HG02981 (cell line): ENCODE data around the gene CDH13.

Source experiments
- ATAC-seq: cut with Tn5 transposase; IDR thresholded peaks from one replicate; pipeline ENCODE4 v1.9.1; 2021; ENCODE audit warnings: mild to moderate bottlenecking, moderate library complexity; ENCODE audit not compliant: unreplicated experiment

Gene CDH13

DNA sequence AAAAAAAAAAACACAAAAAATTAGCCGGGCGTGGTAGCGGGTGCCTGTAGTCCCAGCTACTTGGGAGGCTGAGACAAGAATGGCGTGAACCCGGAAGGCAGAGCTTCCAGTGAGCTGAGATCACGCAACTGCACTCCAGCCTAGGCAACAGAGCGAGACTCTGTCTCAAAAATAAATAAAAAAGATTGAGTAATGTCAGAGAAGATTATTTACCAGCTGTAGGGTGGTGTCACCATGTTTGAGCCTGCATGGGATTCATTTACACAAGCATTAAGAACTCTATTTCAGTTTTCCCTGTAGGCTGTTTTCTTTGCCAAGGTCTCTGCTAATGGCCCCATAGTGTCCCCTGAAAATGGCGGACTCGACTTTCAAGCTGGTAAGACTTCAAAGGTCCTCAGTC, 575.0 kb downstream of the CDH13 start:
- no peak for ATAC-seq

DNA sequence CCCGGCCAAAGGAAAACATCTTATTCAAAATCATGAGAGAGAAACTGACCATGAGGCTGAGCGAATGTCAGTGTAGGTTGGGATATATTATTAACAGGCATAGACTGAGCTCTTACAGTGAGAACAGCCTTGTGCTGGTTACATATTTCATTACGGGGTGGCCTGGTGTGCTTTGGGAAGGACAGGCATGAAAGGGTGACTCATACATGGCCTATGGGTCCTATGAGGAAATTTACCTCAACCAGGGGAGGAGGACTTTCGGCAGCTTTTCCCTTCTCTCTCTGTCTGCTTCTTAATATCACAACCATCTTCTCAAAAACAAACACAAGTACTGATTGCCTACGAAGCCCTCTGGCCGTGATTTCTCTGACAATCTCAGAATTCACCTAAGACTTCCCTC, 579.1 kb downstream of the CDH13 start:
- no peak for ATAC-seq

DNA sequence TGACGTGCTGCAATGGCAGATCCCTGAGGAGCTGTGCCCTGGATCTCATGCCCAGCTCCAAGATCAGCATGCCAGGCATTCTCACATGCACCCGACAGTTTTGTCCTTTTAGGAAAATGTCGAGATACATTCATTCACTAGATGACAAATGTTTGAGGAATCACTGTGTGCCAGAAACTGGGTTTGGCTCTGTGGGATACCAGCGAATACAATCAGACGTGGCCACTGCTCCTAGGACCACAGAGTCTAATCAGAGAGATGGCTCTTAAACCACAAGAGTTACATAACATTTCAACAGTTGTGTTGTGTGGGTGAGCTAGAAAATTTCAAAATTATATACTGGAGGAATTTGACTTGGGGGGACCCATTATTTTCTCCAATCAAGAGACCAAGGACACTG, 579.7 kb downstream of the CDH13 start:
- ATAC-seq = no peak

DNA sequence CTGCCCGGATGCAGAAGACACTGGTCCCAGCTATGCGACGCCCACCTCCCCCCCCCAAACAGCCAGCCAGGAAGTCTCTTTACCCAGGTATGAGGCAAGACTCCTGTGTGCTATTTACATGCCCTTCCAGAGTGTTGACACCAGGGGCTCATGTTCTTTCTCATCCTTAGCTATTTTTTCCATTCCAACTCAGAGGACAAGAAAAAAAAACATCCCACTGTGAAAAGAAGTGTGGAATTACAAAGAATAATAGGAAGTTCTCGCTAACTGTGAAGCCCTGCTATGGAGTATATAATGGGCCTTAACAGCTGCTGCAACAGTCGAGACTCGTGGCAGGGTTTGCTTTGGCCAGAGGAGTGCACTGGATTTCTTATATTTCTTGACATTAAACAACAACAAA, 584.9 kb downstream of the CDH13 start:
- no peak for ATAC-seq

DNA sequence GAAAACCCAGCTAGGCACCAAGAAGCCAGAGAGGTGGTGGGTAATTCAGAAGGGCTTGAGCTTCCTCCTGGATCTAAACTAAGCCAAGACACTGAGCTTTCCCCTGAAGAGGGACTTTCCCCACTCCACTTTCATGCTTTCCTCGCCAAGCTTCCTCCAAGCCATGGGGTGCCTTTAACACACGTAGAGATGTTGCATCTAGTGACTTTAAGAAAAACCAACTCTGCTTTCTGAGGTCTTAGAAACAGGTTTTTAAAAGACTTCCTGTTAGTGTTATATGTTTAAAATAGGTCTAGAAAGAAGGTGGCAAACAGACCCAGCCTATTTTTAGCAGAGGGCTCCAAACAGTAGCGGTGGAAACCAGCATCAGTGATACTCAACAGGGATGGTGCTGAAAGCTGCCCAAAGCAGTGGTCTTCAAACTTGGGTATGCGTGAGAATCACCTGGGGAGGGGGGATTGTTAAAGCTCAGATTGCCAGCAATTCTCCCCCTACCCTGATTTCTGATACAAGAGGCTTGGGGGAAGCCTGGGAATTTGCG, 585.6 kb downstream of the CDH13 start:
- ATAC-seq = no peak

DNA sequence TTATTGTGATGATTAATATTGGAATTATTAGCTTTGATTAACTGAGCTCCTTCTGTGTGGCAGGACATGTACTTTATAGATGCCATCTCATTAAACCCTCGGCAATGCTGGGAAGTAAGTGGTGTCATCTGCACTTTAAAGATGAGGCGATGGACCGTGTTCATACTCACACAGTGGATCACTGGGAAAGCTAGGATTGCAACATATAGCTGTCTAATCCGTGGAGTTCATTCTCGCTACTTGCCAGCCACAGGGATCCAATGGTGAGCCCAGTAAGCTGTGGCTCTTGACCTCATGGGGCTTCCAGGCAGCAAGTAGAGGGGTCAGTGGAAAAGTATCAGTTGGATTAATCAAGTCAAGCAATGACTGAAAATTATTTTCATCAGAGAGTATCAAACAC, 587.9 kb downstream of the CDH13 start:
- ATAC-seq = no peak

DNA sequence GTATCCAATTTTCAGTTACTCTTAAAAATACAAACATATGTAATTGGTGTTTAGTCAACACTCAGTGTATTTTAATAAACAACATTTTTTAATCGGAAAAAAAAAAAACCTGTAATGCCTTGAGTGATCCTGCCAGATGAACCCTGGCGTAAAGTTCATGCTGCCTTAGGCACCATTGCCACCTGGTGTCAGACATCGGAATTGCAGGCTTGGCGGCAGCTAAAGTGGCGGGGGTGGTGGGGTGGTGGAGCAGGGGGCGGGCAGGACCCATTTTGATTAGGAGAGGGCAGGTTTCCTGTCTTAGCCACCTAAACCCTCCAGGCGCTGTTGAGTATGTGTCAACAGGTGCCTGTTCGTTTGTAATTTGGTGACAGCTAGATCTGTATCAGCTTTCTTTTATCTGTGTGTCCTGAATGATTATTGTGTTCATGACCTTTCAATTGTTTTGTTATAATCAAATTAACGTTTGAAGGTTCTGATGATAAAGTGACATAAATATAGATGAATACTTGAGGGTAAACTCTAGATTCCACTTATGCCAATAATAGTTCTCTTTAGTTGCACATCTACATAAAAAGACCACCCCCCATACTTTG, 588.7 kb downstream of the CDH13 start:
- no peak for ATAC-seq

DNA sequence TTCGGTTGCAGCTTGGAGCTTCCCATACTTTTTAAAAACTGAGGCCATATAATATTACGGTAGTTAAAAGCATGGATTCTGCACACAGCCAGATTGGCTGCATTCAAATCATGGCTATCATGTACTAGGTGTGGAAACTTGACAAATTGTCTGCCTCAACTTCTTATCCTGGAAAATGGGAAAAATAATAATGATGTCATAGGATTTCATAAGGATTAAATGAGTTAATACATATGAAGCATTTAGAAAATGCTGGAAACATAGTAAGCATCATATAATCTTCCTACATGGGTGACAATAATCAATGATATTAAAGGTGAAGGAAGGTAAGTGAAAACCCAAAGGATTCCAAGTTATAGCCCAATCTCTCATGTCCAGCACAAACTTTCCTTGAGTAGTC, 592.5 kb downstream of the CDH13 start:
- no peak for ATAC-seq

DNA sequence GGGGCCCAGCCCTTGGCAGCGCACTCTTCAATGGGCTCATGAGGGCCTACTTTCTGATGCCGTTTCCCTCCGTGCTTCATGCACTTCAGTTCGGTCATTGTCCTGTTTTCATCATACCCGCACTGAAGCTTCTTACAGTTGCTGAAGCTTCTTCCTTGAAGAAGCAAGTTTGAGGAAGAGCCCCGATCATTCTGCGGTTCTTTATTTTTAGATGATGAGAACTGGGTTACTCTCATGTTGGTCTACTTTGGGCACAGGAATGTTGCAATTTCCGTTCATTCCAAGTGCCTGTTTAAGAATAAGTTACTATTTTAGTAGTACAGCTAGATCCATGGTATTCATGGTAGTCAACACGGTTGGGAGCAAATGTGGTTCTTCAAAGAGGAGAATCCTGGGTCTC, 593.3 kb downstream of the CDH13 start:
- no peak for ATAC-seq

DNA sequence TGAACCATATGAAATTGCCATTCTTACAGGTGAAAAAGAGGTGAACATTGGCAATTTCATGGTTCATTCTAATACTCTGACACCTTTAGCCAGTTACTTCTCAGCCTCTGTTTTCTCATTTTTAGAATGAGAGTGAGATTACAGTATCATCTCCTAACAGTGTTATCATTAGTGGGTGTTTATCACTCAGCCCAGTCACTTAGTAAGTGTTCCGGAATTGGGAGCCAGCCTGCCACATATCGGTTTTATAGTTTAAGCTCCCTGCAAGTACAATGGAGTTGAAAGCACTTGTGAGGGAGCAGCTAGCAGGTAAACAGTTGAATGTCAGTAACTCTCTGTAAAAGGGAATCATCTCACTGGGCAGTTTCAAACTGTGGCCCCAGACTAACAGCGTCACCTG, 597.9 kb downstream of the CDH13 start:
- ATAC-seq = no peak

DNA sequence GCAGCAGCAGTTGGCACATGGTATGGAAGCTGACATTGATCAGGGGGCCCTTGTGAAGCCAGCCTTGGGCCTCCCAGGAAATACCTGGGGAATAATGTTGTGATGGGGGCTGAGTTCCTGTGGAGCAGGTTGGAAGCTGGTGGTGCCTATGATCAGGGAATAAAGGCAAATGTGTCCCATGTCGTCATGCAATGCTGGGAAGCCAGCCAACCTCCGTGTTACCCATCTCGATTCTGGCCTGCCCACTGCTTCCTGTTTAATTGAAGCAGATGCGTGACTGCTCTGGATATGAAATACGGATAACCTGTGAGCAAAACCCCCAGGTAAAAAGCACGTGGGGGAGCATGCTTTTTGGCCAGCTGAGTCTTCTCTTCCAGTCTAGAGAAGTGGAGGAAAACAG, 600.6 kb downstream of the CDH13 start:
- ATAC-seq = no peak

DNA sequence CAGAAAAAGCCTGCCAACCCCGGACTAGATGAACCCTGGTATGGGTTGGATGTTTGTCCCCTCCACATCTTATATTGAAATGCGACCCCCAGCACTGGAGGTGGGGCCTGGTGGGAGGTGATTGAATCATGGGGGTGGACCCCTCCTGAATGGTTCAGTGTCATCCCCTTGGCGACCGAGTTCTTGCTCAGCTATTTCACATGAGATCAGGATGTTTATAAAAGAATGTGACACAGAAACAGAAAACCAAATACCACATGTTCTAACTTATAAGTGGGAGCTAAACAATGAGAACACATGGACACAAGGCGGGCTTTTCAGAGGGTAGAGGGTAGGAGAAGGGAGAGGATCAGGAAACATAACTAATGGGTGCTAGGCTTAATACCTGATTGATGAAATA, 605.0 kb downstream of the CDH13 start:
- ATAC-seq = no peak

DNA sequence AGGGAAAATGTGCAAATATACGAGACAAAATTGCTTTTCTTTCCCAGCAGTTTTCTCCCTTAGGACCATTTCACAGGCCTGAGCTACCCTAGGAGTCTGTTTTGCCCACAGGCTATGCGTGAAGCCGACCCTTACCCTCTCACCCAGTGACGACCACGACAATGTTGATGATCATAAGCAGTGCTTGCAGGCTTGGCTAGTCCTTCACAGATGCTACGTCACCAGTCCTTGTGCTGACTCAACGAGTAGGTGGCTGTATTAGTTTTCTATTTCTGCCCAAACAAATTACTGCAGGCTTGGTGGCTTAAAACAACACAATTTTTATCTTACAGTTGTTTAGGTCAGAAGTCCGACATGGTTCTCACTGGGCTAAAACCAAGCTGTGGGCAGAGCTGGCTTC, 606.4 kb downstream of the CDH13 start:
- ATAC-seq = no peak

DNA sequence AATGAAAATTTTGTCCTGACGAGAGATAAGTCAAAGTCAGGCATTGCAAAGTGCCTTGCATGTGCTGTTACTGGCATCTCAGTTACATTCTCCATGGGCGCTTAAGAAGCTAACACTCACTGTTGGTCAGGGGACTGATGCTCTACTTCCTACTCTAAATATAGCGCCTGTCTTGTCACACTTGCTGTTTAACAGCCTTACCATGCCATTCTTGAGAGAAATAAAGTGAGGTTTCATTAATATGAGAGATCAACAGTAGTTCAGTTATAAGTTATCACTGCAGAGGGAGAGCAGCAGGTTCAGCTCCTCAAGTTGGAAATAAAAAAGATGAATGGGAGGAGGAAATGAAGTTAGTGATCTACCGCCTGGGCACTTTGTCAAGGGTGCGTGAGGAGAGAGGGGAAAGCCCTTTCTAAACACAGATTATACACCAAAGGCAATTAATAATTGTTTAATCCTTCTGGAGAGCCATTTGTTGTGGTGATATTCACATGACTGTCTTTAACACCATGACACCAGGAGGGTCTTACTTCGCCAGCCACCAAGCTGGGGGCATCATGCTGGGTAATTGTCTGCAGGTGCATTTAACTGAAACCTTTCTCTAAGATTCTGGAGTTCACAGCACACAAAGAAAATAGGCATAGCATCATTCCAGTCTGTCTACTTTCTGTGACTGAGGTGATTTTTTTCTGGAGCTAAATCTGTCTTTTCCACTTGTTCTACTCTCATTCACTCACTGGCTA, 612.4 kb downstream of the CDH13 start:
- ATAC-seq = no peak

DNA sequence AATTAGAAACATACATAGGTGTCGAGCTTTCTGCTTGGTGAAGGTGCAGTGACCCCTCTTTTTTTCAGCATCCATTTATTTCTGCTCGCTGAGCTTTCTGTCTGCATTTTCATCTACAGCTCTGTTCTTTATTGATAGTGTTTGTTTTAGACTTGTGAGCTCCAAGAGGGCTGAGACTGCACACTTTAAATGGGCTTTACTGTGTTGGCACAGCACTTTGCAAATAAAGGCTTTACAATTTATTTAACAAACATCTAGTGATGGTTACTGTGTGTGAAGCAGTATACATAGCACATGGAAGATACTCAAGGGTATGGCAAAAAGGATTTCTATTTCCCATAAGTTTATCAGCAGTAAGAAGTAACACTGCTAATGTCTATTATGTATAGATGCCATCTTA, 617.3 kb downstream of the CDH13 start:
- ATAC-seq = no peak

DNA sequence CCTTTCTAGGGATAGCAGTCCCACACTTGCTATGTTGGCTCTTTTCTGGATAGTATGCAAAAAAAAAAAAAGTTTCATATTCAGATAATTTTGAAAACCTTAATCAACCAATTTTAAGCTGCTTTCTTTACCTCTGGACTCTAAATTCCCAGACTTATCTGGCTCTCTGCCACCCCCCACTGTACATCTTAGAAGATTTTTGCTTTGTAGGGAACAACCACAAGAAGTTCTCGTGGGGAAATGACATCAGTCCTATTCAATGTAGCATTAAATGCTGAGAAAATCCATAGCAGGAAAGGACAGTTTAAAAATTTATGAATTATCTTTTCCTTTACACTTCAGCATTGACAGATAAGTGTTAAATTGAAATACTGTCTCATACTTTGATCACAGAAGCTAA, 618.3 kb downstream of the CDH13 start:
- no peak for ATAC-seq

DNA sequence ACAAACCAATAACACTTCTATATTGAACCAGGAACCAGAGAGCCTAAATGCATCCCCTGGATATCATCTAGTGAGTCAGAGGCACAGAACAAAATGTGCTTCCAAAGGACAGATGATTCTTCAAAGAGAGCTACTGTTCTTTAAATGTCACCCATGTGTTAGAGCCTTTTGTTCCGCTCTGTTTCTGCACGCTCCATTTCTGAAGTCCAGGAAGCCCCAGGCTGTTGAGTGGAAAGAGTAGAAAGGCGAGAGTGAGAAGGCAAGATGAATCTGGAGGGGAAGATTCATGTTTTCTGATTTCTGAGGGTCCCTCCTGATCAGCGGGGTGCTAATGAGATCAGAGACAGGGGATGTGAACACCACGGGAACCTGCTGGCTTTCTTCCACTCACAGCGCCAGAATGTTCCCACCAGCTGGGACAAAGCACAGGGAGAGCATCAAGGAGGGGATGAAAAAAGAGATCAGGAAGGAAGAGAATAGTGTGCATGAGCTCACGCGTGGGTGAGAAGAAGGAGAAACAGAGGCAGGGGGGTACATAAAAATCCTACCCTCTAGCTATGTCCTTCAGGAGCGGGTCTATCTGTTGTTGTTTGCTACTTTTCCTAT, 621.1 kb downstream of the CDH13 start:
- no peak for ATAC-seq

DNA sequence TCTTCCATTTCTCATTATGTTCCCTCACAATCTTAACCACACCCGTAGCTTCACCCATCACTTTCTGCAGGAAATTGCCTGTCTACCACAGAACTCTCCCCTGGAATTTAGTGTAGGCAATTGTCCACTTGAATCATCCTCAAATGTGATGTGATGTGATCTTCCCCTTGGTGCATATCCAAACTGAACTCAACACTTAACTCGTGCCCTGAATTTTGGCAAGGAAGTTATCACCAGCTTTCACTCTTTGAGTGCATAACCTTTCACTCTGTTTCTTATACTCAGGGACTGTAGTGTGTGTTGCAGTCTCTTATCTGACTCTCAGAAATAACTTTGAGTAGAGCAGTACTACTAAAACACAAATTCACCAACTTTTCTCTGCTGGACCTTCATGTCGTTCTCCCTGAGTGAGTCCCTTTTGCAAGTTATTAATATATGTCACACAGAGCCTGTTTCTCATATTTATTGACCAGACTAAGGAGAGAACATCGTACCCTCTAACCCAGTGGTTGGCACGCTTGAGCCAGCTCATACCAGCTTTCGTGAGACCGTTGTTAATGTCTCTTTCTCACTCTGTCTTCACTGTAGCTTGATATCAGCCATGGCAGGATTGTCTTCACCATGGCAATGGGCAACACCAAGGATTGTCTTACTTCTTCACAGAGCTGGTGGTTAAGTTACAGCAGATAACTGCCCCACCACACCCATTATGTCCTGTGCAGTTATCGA, 622.1 kb downstream of the CDH13 start:
- ATAC-seq = no peak

DNA sequence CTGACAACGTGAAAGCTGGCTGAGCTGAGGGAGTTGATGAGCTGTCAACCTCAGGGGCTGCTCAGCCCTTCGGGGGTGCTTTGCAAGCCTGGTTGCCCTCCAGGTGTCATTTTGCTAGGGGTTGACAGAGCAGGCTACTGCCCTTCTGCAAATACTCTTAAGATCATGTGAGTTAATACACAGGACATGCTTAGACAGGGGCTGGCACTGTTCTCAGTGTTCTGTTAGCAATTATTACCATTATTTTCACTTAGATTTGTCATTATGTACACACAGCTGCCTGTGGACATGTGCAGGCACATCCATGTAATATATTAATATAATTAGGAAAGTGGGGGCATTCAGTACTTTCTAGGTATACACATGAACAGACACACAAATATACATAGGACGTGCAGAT, 626.8 kb downstream of the CDH13 start:
- ATAC-seq = no peak

DNA sequence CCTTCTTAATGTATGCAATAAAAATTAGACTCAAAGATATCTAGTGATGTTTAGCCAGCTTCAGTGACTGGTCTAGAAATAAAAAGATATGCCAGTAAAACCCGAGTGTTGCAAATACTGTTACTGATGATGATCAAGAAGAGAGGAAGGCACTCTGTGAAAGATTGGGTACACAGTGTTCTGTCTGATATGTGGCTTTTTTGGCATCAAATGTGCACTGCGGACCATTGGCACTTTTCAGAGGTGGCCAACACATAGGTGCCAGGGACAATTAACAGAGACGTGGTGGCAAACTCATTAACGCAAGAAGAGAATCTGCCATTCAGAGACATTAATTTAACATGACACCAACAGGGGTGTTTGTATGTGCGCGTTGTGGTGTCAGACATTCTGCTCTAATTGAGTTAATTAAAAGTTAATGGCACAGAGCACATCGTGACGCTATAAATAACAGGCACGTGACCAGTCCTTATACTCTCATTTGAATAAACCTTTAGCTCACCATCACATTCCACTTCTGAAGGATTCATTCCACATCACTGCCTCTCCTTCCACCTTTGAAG, 631.7 kb downstream of the CDH13 start:
- ATAC-seq = no peak

DNA sequence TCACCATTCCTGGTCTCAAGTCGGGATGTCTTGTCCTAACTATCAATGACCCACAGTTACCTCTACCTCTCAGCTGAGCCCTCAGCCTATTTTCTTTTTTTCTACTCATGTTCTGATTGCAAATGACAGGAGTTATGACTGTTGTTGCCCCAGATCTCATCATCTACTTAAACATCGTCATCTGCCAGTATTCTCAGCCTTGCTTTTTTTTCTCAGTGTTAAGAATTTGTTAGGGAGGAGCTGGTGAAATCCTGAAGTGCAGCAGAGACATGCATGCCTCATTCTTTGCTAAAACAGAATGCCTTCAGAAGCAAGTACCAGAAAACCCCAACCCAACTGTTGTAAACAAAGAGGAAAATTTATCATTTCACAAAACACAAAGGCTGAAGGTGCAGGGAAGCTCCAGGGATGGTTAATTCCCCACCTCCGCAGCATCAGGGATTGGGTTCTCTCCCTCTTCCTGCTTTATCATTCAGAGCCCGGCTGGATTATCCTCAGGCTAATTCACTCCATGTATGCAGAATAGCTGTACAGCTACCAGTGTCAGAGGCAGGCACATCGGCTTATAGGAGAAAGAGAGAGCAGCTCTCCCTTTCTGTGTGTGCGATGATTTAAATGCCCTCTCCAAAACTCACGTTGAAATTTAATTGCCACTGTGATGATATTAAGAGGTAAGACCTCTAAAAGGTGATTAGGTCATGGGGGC, 640.2 kb downstream of the CDH13 start:
- ATAC-seq = no peak
